NCI-H1930 (cell line): Measurements from ENCODE around the gene TOGARAM2.

ENCODE experiments used
- DNase-seq, 2 experiments: peaks; one replicate each; lab custom pipeline; 2025; lab: John Stamatoyannopoulos, UW

TOGARAM2 gene

GRCh38 chr2:28981016-28981441 is at the start of gene TOGARAM2:
TOGARAM2 (plus strand) TSS chr2:28981298; CDS start chr2:28994835, 13,537 bp downstream.
- DNase-seq, result no peak

DNA sequence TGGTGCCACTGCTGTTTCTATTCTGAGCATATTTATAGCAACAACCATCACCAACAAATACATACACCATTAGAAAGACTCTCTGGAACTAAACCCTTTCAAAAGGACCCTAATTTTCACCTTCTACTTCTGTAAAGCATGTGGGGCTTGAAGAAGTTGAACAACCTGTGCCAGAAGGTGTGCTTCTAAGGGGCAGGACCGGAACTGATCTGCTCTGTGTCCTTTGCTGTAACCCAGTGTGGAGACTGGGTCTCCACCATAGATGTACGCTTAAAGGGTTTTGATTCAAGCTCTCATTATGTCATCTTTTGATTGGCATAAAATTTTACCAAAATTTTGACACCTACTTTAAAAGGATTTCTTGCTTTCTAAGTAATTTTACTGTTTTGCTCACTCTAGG is 46.3 kb upstream of the TOGARAM2 start:
- DNase-seq, result no peak

- no peak for DNase-seq
These were observed 40.1 kb upstream of the TOGARAM2 start for GRCh38 chr2:28941008-28941407.

- no peak for DNase-seq
These were observed 36.4 kb upstream of the TOGARAM2 start for GRCh38 chr2:28944535-28945248.

DNA sequence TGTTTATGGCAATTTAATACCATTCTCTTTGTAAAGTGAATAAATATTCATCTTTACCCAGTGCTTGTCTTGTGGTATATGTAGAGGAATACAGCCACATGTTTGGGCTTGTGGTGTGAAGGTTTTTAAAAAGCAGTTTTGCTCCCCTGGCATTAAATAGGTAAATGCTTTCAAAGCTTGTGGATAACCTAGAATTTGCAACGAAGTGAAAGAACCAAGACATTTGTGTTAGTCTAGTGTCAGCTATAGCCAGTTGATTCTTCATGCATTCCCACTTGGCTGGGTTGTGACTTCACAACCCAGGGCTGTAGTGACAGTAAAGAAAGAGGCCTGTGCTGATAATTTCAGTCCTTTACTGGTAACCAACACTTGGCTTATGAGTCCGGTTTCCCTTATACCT is 32.9 kb upstream of the TOGARAM2 start:
- no peak for DNase-seq

DNA sequence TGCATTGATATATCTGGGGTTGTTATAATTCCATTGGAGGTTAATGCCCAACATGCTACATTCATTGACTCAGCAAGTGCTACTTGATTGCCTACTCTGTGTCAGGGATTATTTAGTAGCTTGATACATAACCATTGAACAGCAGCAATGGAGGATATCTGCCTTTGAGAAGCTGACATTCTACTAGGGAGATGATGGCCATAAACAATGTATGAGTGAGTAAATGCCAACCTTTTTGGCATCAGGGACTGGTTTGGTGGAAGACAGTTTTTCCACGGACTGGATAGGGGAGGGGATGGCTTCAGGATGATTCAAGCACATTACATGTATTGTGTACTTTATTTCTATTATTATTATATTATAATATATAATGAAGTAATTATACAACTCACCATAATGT is 31.9 kb upstream of the TOGARAM2 start:
- DNase-seq, result no peak

- DNase-seq, result no peak
These were observed 31.3 kb upstream of the TOGARAM2 start for GRCh38 chr2:28949617-28950305.

DNA sequence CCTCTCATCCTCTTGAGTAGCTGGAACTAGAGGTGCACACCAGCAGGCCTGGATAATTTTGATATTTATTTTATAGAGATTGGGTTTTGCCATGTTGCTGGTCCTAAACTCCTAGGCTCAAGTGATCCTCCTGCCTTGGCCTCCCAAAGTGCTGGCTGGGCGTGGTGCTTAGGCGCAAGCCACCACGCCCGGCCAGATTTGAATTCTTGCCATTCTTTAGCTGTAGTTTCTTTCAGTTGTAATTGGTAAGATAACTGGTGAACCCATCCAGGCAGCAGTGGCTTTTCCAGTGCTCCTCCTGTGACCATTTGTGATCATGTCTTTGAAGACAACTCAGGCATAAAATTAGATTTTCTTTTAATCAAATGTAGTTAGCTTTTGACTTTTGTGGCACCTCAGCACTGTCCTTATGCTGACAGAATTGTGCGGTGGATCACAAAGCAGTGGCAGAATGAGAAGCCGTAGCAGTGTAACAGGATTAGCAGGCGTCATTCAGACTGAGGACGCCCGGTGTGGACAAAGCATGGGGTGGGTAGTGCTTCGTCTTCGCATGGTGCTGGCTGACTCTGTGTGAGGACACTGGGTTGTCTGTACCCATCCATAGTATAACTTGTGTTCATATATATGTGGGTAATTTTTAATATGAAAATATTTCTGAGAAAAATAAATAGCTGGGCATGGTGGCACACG is 30.0 kb upstream of the TOGARAM2 start:
- DNase-seq, result no peak

- DNase-seq, result no peak
These were observed 28.9 kb upstream of the TOGARAM2 start for GRCh38 chr2:28951910-28952835.

DNA sequence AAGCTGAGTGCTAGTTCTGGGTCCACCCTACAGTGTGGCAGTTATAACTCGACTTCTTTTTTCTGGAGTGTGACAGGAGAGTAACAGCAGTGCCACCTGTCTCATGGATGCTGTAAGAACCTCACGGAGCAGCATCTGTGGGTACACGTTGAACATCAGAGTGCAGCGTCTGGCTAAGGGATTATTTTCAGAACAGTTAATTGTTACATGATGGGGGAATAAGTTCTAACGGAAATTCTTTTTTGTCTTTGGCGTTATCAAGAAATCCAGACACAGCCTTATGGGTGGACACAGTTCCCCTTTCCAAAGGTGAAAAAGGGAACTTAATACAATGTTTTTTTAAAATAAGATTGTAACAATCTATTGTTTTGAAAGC is 28.3 kb upstream of the TOGARAM2 start:
- DNase-seq, result no peak

- no peak for DNase-seq
These were observed 25.6 kb upstream of the TOGARAM2 start for GRCh38 chr2:28955467-28955866.

- DNase-seq, result no peak
These were observed 24.7 kb upstream of the TOGARAM2 start for GRCh38 chr2:28956415-28956826.

DNA sequence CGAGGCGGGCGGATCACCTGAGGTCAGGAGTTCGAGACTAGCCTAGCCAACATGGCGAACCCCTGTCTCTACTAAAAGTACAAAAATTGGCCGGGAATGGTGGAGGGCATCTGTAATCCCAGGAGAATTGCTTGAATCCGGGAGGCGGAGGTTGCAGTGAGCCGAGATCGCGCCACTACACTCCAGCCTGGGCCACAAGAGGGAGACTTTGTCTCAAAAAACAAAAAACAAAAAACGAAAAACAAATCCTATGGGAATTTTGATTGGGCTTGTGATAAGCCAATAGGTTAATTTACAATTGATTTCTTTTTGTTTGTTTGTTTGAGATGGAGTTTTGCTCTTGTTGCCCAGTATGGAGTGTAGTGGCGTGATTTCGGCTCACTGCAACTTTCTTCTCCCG is 24.2 kb upstream of the TOGARAM2 start:
- no peak for DNase-seq

GRCh38 chr2:28958689-28959088 is 22.4 kb upstream of the TOGARAM2 start:
- peak; percentile 43 to 62 for DNase-seq

DNA sequence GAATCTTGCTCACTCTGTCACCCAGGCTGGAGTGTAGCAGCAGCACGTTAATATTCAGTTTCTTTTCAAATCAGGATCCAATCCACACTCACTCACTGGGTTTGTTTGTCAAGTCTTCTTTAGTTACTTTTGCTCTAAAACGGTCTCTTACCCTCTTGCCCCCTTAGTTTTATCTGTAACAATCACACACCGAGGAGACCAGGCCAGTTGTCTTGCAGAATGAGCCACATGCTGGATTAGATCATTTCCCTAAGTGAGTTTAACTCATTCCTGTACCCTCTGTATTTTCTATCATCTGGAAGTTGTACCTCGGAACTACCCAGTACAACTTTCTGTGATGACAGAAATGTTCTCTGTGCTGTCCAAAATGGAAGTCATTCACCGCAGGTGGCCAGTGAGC is 20.7 kb upstream of the TOGARAM2 start:
- no peak for DNase-seq

- DNase-seq, result no peak
These were observed 18.6 kb upstream of the TOGARAM2 start for GRCh38 chr2:28962505-28962904.

- no peak for DNase-seq
These were observed 10.5 kb upstream of the TOGARAM2 start for GRCh38 chr2:28970464-28971160.

- DNase-seq, result no peak
These were observed 8.2 kb upstream of the TOGARAM2 start for GRCh38 chr2:28972778-28973335.

DNA sequence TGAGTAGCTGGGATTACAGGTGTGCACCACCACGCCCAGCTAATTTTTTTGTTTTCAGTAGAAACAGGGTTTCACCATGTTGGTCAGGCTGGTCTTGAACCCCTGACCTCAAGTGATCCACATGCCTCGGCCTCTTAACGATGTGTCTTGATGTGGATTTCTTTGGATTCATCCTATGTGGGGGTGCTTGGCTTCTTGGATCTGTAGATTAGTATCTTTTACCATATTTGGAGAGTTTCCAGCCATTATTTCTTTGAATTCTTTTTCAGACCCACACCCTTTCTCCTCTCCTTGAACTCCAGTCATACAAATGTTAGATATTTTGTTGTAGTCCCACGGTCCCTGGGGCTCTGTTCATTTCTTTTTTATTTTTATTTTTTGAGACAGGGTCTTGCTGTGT is 6.8 kb upstream of the TOGARAM2 start:
- DNase-seq, result no peak

GRCh38 chr2:28975671-28976070 is 5.4 kb upstream of the TOGARAM2 start:
- no peak for DNase-seq

DNA sequence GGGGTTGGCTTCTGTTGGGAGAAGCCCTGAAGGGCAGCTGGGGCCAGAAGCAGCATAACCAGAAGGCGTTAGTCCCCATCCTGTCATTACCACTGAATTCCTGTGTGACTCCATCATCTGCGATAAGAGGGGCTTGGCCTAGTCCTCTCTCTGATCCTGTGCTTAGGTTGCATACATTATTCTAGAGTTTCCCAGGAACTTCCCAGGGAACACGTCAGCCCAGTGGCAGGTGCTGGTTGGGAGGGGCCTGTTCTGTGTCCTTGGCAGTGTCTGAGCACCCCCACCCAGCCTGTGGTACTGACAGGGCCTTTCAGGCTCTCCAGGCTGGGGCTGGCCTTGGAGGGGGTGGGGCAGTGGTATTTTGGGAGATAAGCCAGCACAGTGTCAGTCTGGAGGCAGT is 4.5 kb upstream of the TOGARAM2 start:
- no peak for DNase-seq
